Motor neuron (in vitro differentiated cells): ENCODE measurements around the gene DSCAML1. TPM values are rescaled to one million over a fixed set of nuclear protein-coding genes. Genes with fewer than 3 reads are reported as not detected.
"Not testable (repeated sequence)": the region's sequence is repeated elsewhere in the genome, so short reads cannot be mapped to it uniquely, and the experiment has no call there.

ENCODE experiments used
- ATAC-seq, 8 experiments: fragments of 200-7000 bp; cut with Tn5 transposase; replicated peaks in 6 of 8; 2 replicates each; pipeline ENCODE4 v1.8.0; 2021; ENCODE audit warnings: mild to moderate bottlenecking in 8 of 8, moderate library complexity in 8 of 8
- H3K27ac ChIP-seq, 2 donors: fragments of 250-450 bp; sonication (Bioruptor Pico); 2 replicates each; pipeline ENCODE4 v1.9.0; 2021; ENCODE audit warnings: antibody characterized with exemption in 2 of 2, mild to moderate bottlenecking in 2 of 2, moderate library complexity in 1 of 2
- H3K4me1 ChIP-seq, 2 donors: fragments of 250-450 bp; sonication (Bioruptor Pico); replicated peaks in 1 of 2; 2 replicates each; pipeline ENCODE4 v1.6.1; 2021; ENCODE audit warnings: antibody characterized with exemption in 2 of 2, mild to moderate bottlenecking in 2 of 2, moderate library complexity in 1 of 2
- H3K4me3 ChIP-seq, 5 donors: fragments of 250-450 bp; sonication (Bioruptor Pico); 2 replicates each; pipeline ENCODE4 v1.9.0; 2021; ENCODE audit warnings: antibody characterized with exemption in 5 of 5, mild to moderate bottlenecking in 5 of 5, moderate library complexity in 4 of 5
- WGBS, 10 experiments: fragments of 450-650 bp; shearing (Covaris generic); methylation state at CpG; one replicate each; pipeline ENCODE4 v1.0.0; 2022; 5-methylcytosine and 5-hydroxymethylcytosine counted together
- in situ Hi-C, 9 experiments: fragments of 400-800 bp; cut with MboI; loops; one replicate each; pipeline ENCODE4 v1.15.0; 2021; ENCODE audit warnings: low sequenced_read_pairs in 9 of 9, low pct_unique_long_range_greater_than_20kb in 2 of 9; ENCODE audit not compliant: unreplicated experiment in 9 of 9
- total RNA-seq, 8 experiments: library from RNA; unstranded; fragments of 300-600 nt; gene quantifications; 2 replicates each; pipeline versions ENCODE4 v1.2.3 to v1.2.4, GENCODE V29; 2022

DSCAML1 gene
- total RNA-seq, 8 experiments from 2014 or later = 0.08 to 0.71 (median 0.42) TPM; not detected in 2

GRCh38 chr11:117771841-117772240 is 25.2 kb downstream of the DSCAML1 start:
- H3K4me1 ChIP-seq = peaks cover 0 to 8% of the 10 kb centered on the region in 2 donors
- in situ Hi-C loops = no loop called here
- no peak overlapping the region for H3K27ac ChIP-seq
- WGBS, 10 experiments = 20 to 94% (median 75%) methylated on average over 3 to 6 of the region's 7 CpGs; no CpG with 5 or more reads in 1 of the 10 experiments
- no peak overlapping the region for H3K4me3 ChIP-seq
- no peak for ATAC-seq

- Histone ChIP-seq H3K27ac (no peak overlapping the region), H3K4me1 (peaks cover 0 to 8% of the 10 kb centered on the region in 2 donors), H3K4me3 (no peak overlapping the region)
- 50 to 93% (median 79%) methylated on average over 2 to 6 of the region's 6 CpGs; no CpG with 5 or more reads in 2 of the 10 experiments for WGBS, 10 experiments
- in situ Hi-C loops = no loop called here
- no peak for ATAC-seq
Observed at GRCh38 chr11:117771197-117771596, 25.8 kb downstream of the DSCAML1 start.

- 60 to 100% (median 82%) methylated on average over 1 to 4 of the region's 4 CpGs; no CpG with 5 or more reads in 4 of the 10 experiments for WGBS, 10 experiments
- H3K27ac ChIP-seq = no peak overlapping the region
- H3K4me1 ChIP-seq = peaks cover 0 to 8% of the 10 kb centered on the region in 2 donors
- H3K4me3 ChIP-seq = no peak overlapping the region
- ATAC-seq = no peak
- in situ Hi-C loops = no loop called here
Observed at GRCh38 chr11:117770061-117770460, 27.0 kb downstream of the DSCAML1 start.

- no peak overlapping the region for H3K27ac ChIP-seq
- ATAC-seq = no peak
- in situ Hi-C loops = no loop called here
- WGBS, 10 experiments = 0 to 100% (median 100%) methylated on average over 1 to 2 of the region's 2 CpGs; no CpG with 5 or more reads in 3 of the 10 experiments
- no peak overlapping the region for H3K4me3 ChIP-seq
- peaks cover 0 to 8% of the 10 kb centered on the region in 2 donors for H3K4me1 ChIP-seq
Observed at GRCh38 chr11:117769533-117769932, 27.5 kb downstream of the DSCAML1 start.

GRCh38 chr11:117768506-117768905 is 28.5 kb downstream of the DSCAML1 start:
- in situ Hi-C loops = no loop called here
- no peak for ATAC-seq
- H3K4me3 ChIP-seq = no peak overlapping the region
- H3K27ac ChIP-seq = no peak overlapping the region
- H3K4me1 ChIP-seq = peaks cover 0 to 11% of the 10 kb centered on the region in 2 donors
- WGBS, 10 experiments = 50 to 100% (median 88%) methylated on average over 1 to 2 of the region's 2 CpGs; no CpG with 5 or more reads in 3 of the 10 experiments

GRCh38 chr11:117767071-117767470 is 29.9 kb downstream of the DSCAML1 start:
- 0 to 100% (median 90%) methylated on average over 1 to 9 of the region's 10 CpGs; no CpG with 5 or more reads in 4 of the 10 experiments for WGBS, 10 experiments
- H3K27ac ChIP-seq = no peak overlapping the region
- ATAC-seq = no peak

GRCh38 chr11:117766576-117766975 is 30.4 kb downstream of the DSCAML1 start:
- 46 to 100% (median 73%) methylated on average over 2 to 9 of the region's 10 CpGs; no CpG with 5 or more reads in 4 of the 10 experiments for WGBS, 10 experiments
- H3K27ac ChIP-seq = no peak overlapping the region
- no peak overlapping the region for H3K4me3 ChIP-seq
- peaks cover 0 to 9% of the 10 kb centered on the region in 2 donors for H3K4me1 ChIP-seq
- ATAC-seq = no peak
- in situ Hi-C loops = no loop called here

More at GRCh38 chr11:117767071-117767470, 29.9 kb downstream of the DSCAML1 start:
- Histone ChIP-seq H3K4me1 (peaks cover 0 to 9% of the 10 kb centered on the region in 2 donors), H3K4me3 (no peak overlapping the region)
- in situ Hi-C loops = no loop called here

GRCh38 chr11:117766026-117766425 is 31.0 kb downstream of the DSCAML1 start:
- 51 to 100% (median 60%) methylated on average over 1 to 9 of the region's 9 CpGs; no CpG with 5 or more reads in 5 of the 10 experiments for WGBS, 10 experiments
- H3K4me3 ChIP-seq = no peak overlapping the region
- no peak overlapping the region for H3K27ac ChIP-seq
- in situ Hi-C loops = no loop called here
- ATAC-seq = no peak
- H3K4me1 ChIP-seq = peaks cover 0 to 9% of the 10 kb centered on the region in 2 donors

- peaks cover 0 to 9% of the 10 kb centered on the region in 2 donors for H3K4me1 ChIP-seq
- 0 to 60% (median 33%) methylated on average over 1 to 3 of the region's 5 CpGs; no CpG with 5 or more reads in 5 of the 10 experiments for WGBS, 10 experiments
- no peak for ATAC-seq
- in situ Hi-C loops = no loop called here
- H3K4me3 ChIP-seq = no peak overlapping the region
- H3K27ac ChIP-seq = no peak overlapping the region
Observed at GRCh38 chr11:117765068-117765467, 31.9 kb downstream of the DSCAML1 start.

- in situ Hi-C loops, H3K27ac ChIP-seq, H3K4me3 ChIP-seq, H3K4me1 ChIP-seq: not testable (repeated sequence)
- ATAC-seq = peak in 1 of 8 experiments; percentile 15
- whole genome bisulfite sequencing, 10 experiments = 20 to 100% (median 100%) methylated on average over 1 of the region's 5 CpGs; no CpG with 5 or more reads in 7 of the 10 experiments
Observed at GRCh38 chr11:117763465-117763864, 33.6 kb downstream of the DSCAML1 start.

GRCh38 chr11:117761993-117762392 is 35.0 kb downstream of the DSCAML1 start:
- WGBS, 10 experiments = 0 to 100% (median 82%) methylated on average over 1 to 7 of the region's 7 CpGs; no CpG with 5 or more reads in 1 of the 10 experiments
- in situ Hi-C loops = no loop called here
- no peak overlapping the region for H3K27ac ChIP-seq
- H3K4me3 ChIP-seq = no peak overlapping the region
- ATAC-seq = no peak
- peaks cover 0 to 9% of the 10 kb centered on the region in 2 donors for H3K4me1 ChIP-seq

GRCh38 chr11:117759305-117759704 is 37.7 kb downstream of the DSCAML1 start:
- H3K4me1 ChIP-seq = peaks cover 2 to 9% of the 10 kb centered on the region in 2 donors
- no peak overlapping the region for H3K27ac ChIP-seq
- WGBS, 10 experiments = 5 to 100% (median 60%) methylated on average over 1 to 6 of the region's 8 CpGs; no CpG with 5 or more reads in 4 of the 10 experiments
- no peak for ATAC-seq
- in situ Hi-C loops = no loop called here
- H3K4me3 ChIP-seq = no peak overlapping the region

- Histone ChIP-seq H3K4me3 (no peak overlapping the region), H3K27ac (no peak overlapping the region)
Observed at GRCh38 chr11:117754030-117754429, 43.0 kb downstream of the DSCAML1 start.

GRCh38 chr11:117752721-117753237 is 44.2 kb downstream of the DSCAML1 start:
- no peak overlapping the region for H3K27ac ChIP-seq
- in situ Hi-C loops = no loop called here
- no peak overlapping the region for H3K4me3 ChIP-seq
- 58 to 100% (median 94%) methylated on average over 2 to 6 of the region's 9 CpGs; no CpG with 5 or more reads in 5 of the 10 experiments for WGBS, 10 experiments
- H3K4me1 ChIP-seq = peaks cover 25 to 26% of the 10 kb centered on the region in 2 donors
- ATAC-seq = no peak

More at GRCh38 chr11:117754030-117754429, 43.0 kb downstream of the DSCAML1 start:
- in situ Hi-C loops = no loop called here
- 14 to 61% (median 49%) methylated on average over 2 to 3 of the region's 4 CpGs; no CpG with 5 or more reads in 7 of the 10 experiments for WGBS, 10 experiments
- no peak for ATAC-seq
- peaks cover 24 to 25% of the 10 kb centered on the region in 2 donors for H3K4me1 ChIP-seq
